HUDEP-2 (cell line): ENCODE data around the gene HMCN2.

ENCODE experiments used
- DNase-seq, 76 experiments: peaks; one replicate each; lab custom pipeline; 2025; ENCODE audit not compliant: unreplicated experiment in 76 of 76; lab: John Stamatoyannopoulos, UW

The HMCN2 gene

GRCh38 chr9:130443456-130443801 lies 177.9 kb downstream of the HMCN2 start:
- no peak for DNase-seq

DNA sequence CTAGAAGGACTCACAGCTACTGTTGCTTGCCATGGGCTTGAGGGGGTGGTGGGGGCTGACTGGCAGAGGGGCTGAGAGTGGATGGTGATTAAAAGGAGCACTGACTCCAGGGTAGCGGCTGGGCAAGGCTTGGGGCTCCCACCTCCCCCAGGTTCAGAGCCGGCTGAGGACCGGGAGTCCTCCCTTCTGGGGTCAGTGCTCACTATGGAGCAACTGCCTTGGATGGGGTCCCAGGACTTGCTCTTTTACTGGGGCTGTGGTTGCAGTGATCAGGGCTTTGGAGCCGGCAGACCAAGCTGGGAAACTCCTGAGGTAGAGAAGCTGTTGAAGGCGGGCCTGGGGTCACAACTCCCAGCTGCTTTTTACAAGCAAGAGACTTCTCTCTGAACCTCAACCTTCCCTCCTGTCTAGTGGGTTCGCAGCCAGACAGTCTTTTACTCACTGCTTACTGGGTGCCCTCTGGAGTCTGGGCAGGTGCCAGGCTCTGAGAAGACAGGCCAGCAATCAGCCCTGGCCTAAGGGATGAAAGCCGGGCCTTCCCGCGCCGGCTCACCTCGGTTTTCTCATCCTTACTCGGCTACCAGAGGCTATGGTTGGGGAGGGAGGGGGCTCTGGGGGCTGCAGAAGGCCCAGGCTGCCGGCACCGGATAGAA lies 178.4 kb downstream of the HMCN2 start:
- DNase-seq = no peak

- DNase-seq = peak in 10 of 76 experiments; percentile 2 to 35 (median 14)
Measured at GRCh38 chr9:130444565-130445221, 179.1 kb downstream of the HMCN2 start, which contains the start of gene ASS1. Gene ASS1, plus strand, starts transcription at chr9:130444961. Its CDS starts 7,268 bp downstream, at chr9:130452229.

DNA sequence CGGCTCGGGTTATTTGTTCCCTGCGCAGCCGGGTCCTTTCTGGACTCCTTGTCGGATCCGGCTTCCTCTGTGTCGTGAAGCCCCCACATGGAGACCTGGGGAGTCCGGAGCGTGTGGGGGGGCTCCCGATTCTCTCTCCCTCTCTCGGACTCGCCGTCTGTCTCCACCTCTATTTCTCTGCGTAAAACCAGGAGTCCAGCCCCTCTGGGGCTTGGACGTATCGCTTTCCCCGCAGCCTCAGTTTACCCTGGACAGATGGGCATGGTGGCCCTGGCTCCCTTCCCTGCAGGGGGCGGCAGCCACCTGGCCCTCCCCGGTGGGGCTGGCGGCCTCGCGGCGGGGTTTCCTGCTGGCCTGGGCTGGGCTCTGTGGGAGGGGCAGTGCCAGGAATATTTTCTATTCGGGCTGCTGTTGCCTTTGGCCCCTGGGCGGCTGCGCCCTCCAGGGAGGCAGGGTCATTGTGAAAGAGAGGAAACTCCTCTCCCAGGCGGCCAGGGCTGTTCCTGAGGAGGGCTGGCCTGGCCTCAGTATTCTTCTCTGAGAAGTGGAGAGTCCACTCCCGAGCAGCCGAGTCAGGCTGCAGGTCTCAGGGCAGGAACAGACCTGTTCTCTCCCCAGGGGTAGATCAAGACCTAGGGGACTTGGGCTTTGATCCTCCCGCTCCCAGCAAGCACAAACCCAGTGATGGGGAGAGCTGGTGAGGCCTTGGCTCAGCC lies 179.9 kb downstream of the HMCN2 start:
- DNase-seq = no peak

DNA sequence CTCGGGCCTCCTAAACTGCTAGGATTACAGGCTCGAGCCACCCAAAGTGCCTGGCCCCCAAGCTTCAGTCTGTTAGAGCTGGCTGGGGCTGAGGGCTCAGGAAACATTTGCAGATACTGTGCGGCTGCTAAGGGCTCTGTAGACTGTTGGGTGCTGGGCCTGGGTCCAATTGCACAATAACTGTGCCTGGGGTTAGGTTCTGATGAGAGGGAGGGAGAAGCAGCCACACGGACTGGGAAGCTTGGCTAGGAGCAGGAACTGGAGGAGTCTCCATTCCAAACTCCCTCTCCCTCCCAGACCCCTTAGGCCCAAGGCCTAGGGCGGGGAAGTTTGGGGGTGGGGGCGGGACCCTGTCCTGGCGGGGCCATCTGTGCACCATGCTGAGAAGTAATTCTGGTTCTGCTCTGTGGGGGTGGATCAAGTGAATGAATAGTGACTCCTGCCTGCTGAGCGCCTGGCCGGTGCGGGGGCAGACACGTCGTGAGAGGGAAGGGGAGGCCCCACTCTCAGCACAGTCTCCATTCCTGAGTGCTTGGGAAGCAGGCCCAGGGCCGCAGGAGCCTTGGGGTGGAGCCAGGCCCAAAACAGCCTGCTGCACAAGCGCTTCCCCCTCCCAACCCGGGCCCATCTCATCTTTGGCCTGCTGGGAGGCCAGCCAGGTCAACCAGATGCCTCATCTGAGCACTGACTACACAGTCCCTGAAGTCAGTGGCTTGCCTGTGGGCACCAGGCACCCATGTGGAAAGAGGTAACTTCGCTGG lies 180.7 kb downstream of the HMCN2 start:
- DNase-seq = peak in 2 of 76 experiments; percentile 4 to 5

GRCh38 chr9:130447193-130447816 lies 181.7 kb downstream of the HMCN2 start:
- DNase-seq = no peak

- peak in 10 of 76 experiments; percentile 8 to 37 (median 21) for DNase-seq
Measured at GRCh38 chr9:130448035-130448624, 182.6 kb downstream of the HMCN2 start.

- no peak for DNase-seq
Measured at GRCh38 chr9:130448771-130449603, 183.4 kb downstream of the HMCN2 start.

DNA sequence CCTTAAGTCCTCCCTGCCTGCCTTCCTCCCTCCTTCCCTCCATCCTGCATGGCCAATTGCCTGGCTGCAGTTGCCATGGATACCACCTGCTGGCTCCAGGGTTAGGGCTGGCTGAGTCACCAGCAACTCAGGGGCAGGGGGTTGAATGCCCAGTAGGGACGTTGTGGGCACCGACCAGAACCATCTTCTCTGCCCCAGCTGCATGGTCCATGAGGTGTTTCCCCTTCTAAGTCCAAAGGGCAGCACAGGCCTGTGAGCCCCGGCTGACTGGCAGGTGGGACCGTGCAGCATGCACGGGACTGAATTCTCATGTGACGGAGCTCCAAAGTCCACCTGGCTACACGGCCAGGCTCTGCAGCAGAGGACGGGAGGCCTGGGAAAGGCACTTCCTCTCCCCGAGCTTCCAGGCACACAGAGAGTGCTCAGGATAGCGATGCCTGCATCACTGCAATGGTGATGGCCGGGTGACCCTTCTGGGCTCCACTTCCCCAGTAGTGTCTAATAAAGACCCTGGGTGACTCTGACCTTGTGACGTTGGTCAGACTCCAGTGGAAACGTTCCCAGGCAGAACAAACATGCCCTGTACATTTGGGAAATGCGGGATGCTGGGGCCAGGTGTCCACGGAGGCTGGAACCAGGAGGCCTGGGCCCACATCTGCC lies 184.9 kb downstream of the HMCN2 start:
- no peak for DNase-seq

DNA sequence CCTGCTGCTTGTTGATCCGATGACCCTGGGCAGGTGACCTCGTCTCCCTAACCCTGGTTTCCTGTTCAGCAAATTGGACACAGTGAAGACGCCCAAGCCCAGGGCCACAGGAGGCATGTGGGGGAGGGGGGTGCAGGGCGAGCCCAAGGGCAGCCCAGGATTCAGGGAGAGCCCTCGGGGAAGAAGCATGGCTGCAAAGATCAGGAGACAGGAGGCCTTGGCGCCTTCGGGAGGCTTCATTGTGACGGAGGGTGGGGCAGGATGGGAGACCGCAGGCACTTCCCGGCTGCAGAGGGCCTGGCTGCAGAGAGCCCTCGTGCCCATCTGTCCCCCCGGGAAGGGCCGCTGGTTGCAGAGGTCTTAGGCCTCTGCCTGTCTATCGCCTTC lies 185.4 kb downstream of the HMCN2 start:
- DNase-seq = no peak

- peak in 70 of 76 experiments; percentile 12 to 80 (median 52) for DNase-seq
Measured at GRCh38 chr9:130451509-130452388, 186.2 kb downstream of the HMCN2 start.

DNA sequence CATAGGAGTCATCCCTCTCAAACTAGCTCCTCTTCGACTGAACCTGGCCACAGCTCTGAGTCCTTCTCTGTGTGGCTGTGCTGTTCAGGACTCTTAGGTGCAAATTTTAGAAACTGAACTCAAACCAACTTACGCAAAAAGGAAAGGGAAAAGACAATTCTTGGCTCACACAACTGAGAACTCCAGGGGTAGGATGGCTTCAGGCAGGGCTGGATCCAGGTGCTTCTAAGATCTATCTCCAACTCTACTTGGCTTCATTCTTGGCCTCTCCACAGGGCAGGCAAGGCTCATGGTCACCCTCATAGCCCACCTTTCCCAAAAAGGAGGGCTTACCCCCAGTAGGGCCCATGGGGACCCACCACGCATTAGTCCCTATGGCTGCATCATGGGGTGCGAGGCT lies 187.3 kb downstream of the HMCN2 start:
- no peak for DNase-seq

DNA sequence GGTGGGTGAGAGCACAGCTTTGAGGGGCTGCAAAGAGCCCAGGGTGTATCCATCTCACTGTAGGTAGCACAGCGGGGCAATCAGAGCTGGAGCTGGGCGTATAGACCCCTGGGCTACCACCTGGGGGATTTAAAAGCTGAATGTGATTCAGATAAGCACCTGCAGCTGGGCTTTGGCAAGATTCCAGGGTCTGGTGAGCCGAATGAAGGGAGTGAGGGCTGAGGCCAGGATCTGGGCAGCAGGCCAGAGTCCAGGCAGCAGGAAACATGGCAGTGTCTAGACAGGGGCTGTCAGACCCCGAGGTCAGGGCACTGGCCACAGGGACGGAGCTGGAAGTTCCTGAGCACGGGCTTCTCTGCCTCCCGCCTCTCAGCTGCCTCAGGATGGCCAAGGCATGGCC lies 187.9 kb downstream of the HMCN2 start:
- DNase-seq = peak in 3 of 76 experiments; percentile 11 to 18 (median 14)

DNA sequence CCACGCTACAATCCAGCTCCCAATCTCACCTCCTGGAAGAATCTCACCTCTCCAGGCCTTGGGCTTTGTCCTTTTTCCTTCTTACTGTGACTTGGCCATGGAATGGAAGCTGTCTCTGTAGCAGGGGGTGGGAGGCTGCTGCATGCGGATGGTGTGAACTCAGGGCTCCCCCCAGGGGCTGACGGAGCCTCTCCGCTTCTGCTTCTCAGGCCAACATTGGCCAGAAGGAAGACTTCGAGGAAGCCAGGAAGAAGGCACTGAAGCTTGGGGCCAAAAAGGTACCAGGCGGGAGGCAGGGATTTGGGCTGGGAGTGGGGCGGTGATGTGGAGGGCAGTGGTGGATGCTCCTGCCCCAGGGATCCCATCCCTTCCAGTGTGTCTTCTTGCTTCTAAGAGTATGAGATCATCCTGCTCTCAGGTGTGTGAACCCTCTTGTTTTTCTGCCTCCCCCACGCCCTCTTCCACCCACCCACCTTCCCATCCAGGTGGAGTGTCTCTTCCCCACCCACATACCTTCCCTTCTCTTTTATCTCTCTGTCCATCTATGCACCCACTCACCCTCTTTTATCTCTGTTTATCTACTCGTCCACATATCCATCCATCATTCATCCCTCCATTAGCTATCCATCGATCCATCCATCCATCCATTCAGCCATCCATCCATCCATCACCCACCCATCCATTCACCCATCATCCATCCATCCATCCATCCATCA lies 188.7 kb downstream of the HMCN2 start:
- no peak for DNase-seq

DNA sequence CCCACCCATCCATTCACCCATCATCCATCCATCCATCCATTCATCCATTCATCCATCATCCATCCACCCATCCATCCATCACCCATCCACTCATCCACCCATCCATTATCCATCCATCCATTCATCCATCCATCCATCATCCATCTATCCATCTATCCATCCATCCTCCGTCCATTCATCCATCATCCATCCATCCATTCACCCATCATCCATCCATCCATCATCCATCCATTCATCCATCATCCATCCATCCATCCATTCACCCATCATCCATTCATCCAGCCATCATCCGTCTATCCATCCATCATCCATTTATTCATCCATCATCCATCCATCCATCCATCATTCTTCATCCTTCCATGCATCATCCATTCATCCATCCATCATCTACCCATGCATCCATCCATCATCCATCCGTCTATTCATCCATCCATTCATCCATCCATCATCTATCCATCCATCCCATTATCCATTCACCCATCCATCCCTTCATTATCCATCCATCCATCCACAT lies 189.3 kb downstream of the HMCN2 start:
- no peak for DNase-seq

GRCh38 chr9:130458027-130458803 lies 192.7 kb downstream of the HMCN2 start:
- DNase-seq = no peak

GRCh38 chr9:130458804-130459067 lies 193.2 kb downstream of the HMCN2 start:
- no peak for DNase-seq
